HCT116 (cell line): ENCODE results near the gene EHD1. TPM values are rescaled to one million over a fixed set of nuclear protein-coding genes. Genes with fewer than 3 reads are reported as not detected.

Experiments used
- ATAC-seq: fragments of 200-7000 bp; cut with Tn5 transposase; 2 replicates; pipeline ENCODE4 v1.9.1; 2020; ENCODE audit warnings: mild to moderate bottlenecking, moderate library complexity
- BruUV-seq: library from RNA; stranded (reverse); fragments of 400-500 nt; replicated peaks from 2 replicates; lab custom pipeline; 2021; lab: Mats Ljungman, UMichigan
- CTCF ChIA-PET: fragments of 300-600 bp; sonication (Branson Sonifier 250); formaldehyde crosslinking; loops from one replicate; lab custom pipeline; 2021; ENCODE audit warnings: antibody characterized with exemption; lab: Charles Lee
- POLR2A ChIA-PET: fragments of 300-600, 350-600 bp; sonication (Branson Sonifier 250); formaldehyde crosslinking; loops from one replicate; lab custom pipeline; 2021; ENCODE audit warnings: antibody characterized with exemption; lab: Charles Lee
- RAD21 ChIA-PET, 2 experiments: fragments of 300-600 bp; sonication (Branson Sonifier 250); formaldehyde crosslinking; loops; one replicate each; lab custom pipeline; 2023; ENCODE audit warnings: low total read pairs in 2 of 2; ENCODE audit not compliant: uncharacterized antibody in 2 of 2, unreplicated experiment in 2 of 2, low non-redundant PET in 1 of 2; lab: Charles Lee
- DNase-seq: peaks from one replicate; pipeline ENCODE4 v3.0.0-alpha.2; 2010; ENCODE audit warnings: low read depth, low spot score
- H2AFZ ChIP-seq: fragments of 200-600 bp; shearing (Covaris generic), sonication (generic); 2 replicates; pipeline ENCODE4 v1.6.1; 2017; ENCODE audit warnings: low read depth, mixed run types, mixed read lengths, antibody characterized with exemption, low read length; ENCODE audit not compliant: poor library complexity, severe bottlenecking
- H3K27ac ChIP-seq: 2 replicates; pipeline ENCODE4 v1.5.1; 2012; ENCODE audit warnings: low read depth, low read length
- H3K27me3 ChIP-seq: fragments of 200-600 bp; sonication (generic); 2 replicates; pipeline ENCODE4 v1.6.1; 2016; ENCODE audit warnings: mixed run types, low read length, mixed read lengths; ENCODE audit not compliant: insufficient read depth
- H3K36me3 ChIP-seq, 2 experiments: fragments of 200-500 bp in 1 of 2; fragments of 200-600 bp in 1 of 2; sonication (Bioruptor generic) in 1 of 2; sonication (generic) in 1 of 2; 2 replicates each; pipeline versions ENCODE4 v1.5.1 to v1.6.1; 2014 to 2016; ENCODE audit warnings: low read length in 2 of 2, inconsistent platforms in 1 of 2, mixed read lengths in 1 of 2, mixed run types in 1 of 2; ENCODE audit not compliant: insufficient read depth in 2 of 2, control insufficient read depth in 1 of 2
- H3K4me1 ChIP-seq, 2 experiments: fragments of 200-600 bp in 1 of 2; sonication (generic) in 1 of 2; 2 replicates each; pipeline versions ENCODE4 v1.5.1 to v1.6.1; 2012 to 2017; ENCODE audit warnings: low read length in 2 of 2, inconsistent platforms in 1 of 2, mild to moderate bottlenecking in 1 of 2, mixed read lengths in 1 of 2, mixed run types in 1 of 2, moderate library complexity in 1 of 2; ENCODE audit not compliant: insufficient read depth in 2 of 2, control insufficient read depth in 1 of 2
- H3K4me2 ChIP-seq: fragments of 200-600 bp; sonication (generic); 2 replicates; pipeline ENCODE4 v1.6.1; 2017; ENCODE audit warnings: mixed run types, low read length, mixed read lengths
- H3K4me3 ChIP-seq, 2 experiments: fragments of 200-600 bp in 1 of 2; sonication (generic) in 1 of 2; replicated peaks in 1 of 2; 2 replicates each; pipeline ENCODE4 v1.5.1; 2011 to 2016; ENCODE audit warnings: low read length in 2 of 2, control low read depth in 1 of 2, low read depth in 1 of 2, mild to moderate bottlenecking in 1 of 2, mixed read lengths in 1 of 2, mixed run types in 1 of 2
- H3K79me2 ChIP-seq: fragments of 200-600 bp; sonication (generic); 2 replicates; pipeline ENCODE4 v1.6.1; 2017; ENCODE audit warnings: mild to moderate bottlenecking, mixed run types, low read length, moderate library complexity, mixed read lengths; ENCODE audit not compliant: insufficient read depth
- H3K9ac ChIP-seq: fragments of 200-600 bp; sonication (generic); 2 replicates; pipeline ENCODE4 v1.6.1; 2016; ENCODE audit warnings: low read length, mixed read lengths
- H3K9me2 ChIP-seq: fragments of 200-600 bp; sonication (generic), shearing (Covaris generic); 2 replicates; pipeline ENCODE4 v1.6.1; 2017; ENCODE audit warnings: mixed run types, mild to moderate bottlenecking, moderate library complexity; ENCODE audit not compliant: insufficient read depth
- H3K9me3 ChIP-seq, 2 experiments: fragments of 200-500 bp in 1 of 2; fragments of 200-600 bp in 1 of 2; sonication (Bioruptor generic) in 1 of 2; sonication (generic) in 1 of 2; 2 replicates each; pipeline ENCODE4 v1.6.1; 2014 to 2017; ENCODE audit warnings: low read length in 2 of 2, mixed read lengths in 2 of 2, inconsistent platforms in 1 of 2, low read depth in 1 of 2, mild to moderate bottlenecking in 1 of 2, mixed run types in 1 of 2, moderate library complexity in 1 of 2; ENCODE audit not compliant: control insufficient read depth in 1 of 2, insufficient read depth in 1 of 2
- H4K20me1 ChIP-seq: fragments of 200-600 bp; sonication (generic), shearing (Covaris generic); 2 replicates; pipeline ENCODE4 v1.6.1; 2017; ENCODE audit warnings: mixed run types, mild to moderate bottlenecking, moderate library complexity; ENCODE audit not compliant: insufficient read depth
- CBX3 ChIP-seq: IDR thresholded peaks from 2 replicates; pipeline ENCODE4 v1.6.1; 2012; ENCODE audit warnings: low read depth
- CEBPB ChIP-seq: IDR thresholded peaks from 2 replicates; pipeline ENCODE4 v1.6.1; 2012; ENCODE audit warnings: low read depth
- EZH2phosphoT487 ChIP-seq: fragments of 200-600 bp; IDR thresholded peaks from 2 replicates; pipeline ENCODE4 v1.6.1; 2018; ENCODE audit warnings: antibody characterized with exemption, borderline replicate concordance
- FOSL1 ChIP-seq: IDR thresholded peaks from 2 replicates; pipeline ENCODE4 v1.6.1; 2012; ENCODE audit warnings: low read depth
- POLR2A ChIP-seq: IDR thresholded peaks from 2 replicates; pipeline ENCODE4 v1.7.0; 2011; ENCODE audit warnings: borderline replicate concordance; ENCODE audit not compliant: insufficient read depth, insufficient read length; ENCODE audit errors: extremely low read depth
- POLR2AphosphoS5 ChIP-seq: IDR thresholded peaks from 2 replicates; pipeline ENCODE4 v1.6.1; 2011; ENCODE audit warnings: mild to moderate bottlenecking, low read depth, low read length, moderate library complexity
- SIN3A ChIP-seq: IDR thresholded peaks from 2 replicates; pipeline ENCODE4 v1.6.1; 2012; ENCODE audit warnings: low read depth
- TCF7L2 ChIP-seq: IDR thresholded peaks from 2 replicates; pipeline ENCODE4 v1.7.0; 2011; ENCODE audit warnings: borderline replicate concordance, inconsistent platforms; ENCODE audit not compliant: insufficient read depth, insufficient read length; ENCODE audit errors: extremely low read depth
- YY1 ChIP-seq: IDR thresholded peaks from 2 replicates; pipeline ENCODE4 v1.6.1; 2011; ENCODE audit warnings: low read length, low read depth, moderate library complexity, mild to moderate bottlenecking; ENCODE audit not compliant: insufficient replicate concordance; ENCODE audit errors: extremely low read depth
- ZBTB33 ChIP-seq: IDR thresholded peaks from 2 replicates; pipeline ENCODE4 v1.6.1; 2011; ENCODE audit warnings: mild to moderate bottlenecking, low read length, moderate library complexity; ENCODE audit not compliant: insufficient replicate concordance; ENCODE audit errors: extremely low read depth
- ZFX ChIP-seq: fragments of 450-650 bp; IDR thresholded peaks from 2 replicates; pipeline ENCODE4 v1.6.1; 2017
- intact Hi-C: fragments of 100-400 bp; cut with micrococcal nuclease; formaldehyde crosslinking; loops from 2 replicates; pipeline ENCODE4 v1.10.0; 2022
- total RNA-seq: library from RNA; stranded (reverse); gene quantifications from one replicate; pipeline ENCODE4 v1.2.1, GENCODE V29; 2021; ENCODE audit not compliant: unreplicated experiment

EHD1 gene
- total RNA-seq, 1 experiment from 2014 or later: 48.1 TPM

- H3K4me2 ChIP-seq: peak overlapping the region; percentile 82
These were observed 22.7 kb downstream of the EHD1 start for GRCh38 chr11:64855596-64856304.

GRCh38 chr11:64854534-64855502 is 23.6 kb downstream of the EHD1 start:
- Histone ChIP-seq H3K4me1 (peaks cover 74 to 93% of the 10 kb centered on the region in 2 experiments), H3K27me3 (no peaks in the 10 kb centered on the region), H3K27ac (peak overlapping the region; percentile 99), H3K9me2 (no peaks in the 10 kb centered on the region), H3K79me2 (peaks cover 39% of the 10 kb centered on the region), H3K9ac (peak overlapping the region; percentile 65), H2AFZ (no peak overlapping the region), H3K4me3 (peak overlapping the region; percentile 26 to 50), H3K4me2 (peak overlapping the region; percentile 82), H4K20me1 (no peaks in the 10 kb centered on the region), H3K9me3 (no peaks in the 10 kb centered on the region), H3K36me3 (peaks cover 3 to 30% of the 10 kb centered on the region in 2 experiments; a peak in 2 of 4 replicates)
- BruUV-seq: TSS peak; percentile 44
- CTCF ChIA-PET: interaction anchor here (0.6 to 3.1 kb wide), 7 partner anchors 7 to 263 kb away, joined by 3 to 17 read pairs (median 4); partner anchors contain the start of genes ARL2, CDC42BPG and ZNHIT2
- TF ChIP-seq ZFX (peak; percentile 30; the same call in 1 of the 2 replicates), YY1 (peak; percentile 50), CBX3 (no peak), TCF7L2 (peak; percentile 75), SIN3A (no peak), POLR2AphosphoS5 (peak; percentile 88), FOSL1 (no peak), EZH2phosphoT487 (no peak), CEBPB (no peak), ZBTB33 (peak; percentile 66)
- DNase-seq (peak; percentile 91), ATAC-seq (peak; percentile 84)
- POLR2A ChIA-PET: interaction anchor here (0.7 to 9.0 kb wide), 9 partner anchors 9 to 267 kb away, joined by 3 to 56 read pairs (median 4); partner anchors contain the start of genes EHD1, FAU, MRPL49 and SF1
- intact Hi-C loops: no loop called here
- RAD21 ChIA-PET: interaction anchor here in 1 of 2 experiments (0.6 kb wide), 1 partner anchor 23 kb away, joined by 3 read pairs; the partner anchor contains the start of gene EHD1

More at GRCh38 chr11:64855596-64856304, 22.7 kb downstream of the EHD1 start:
- TF ChIP-seq FOSL1 (no peak), POLR2A (no peak)
- H3K27ac ChIP-seq: peak overlapping the region; percentile 99
- POLR2A ChIA-PET: interaction anchor here (0.7 to 9.0 kb wide), 11 partner anchors 9 to 406 kb away, joined by 3 to 56 read pairs (median 4); partner anchors contain the start of genes EHD1, FAU, MRPL49 and POLA2
- CTCF ChIA-PET: interaction anchor here (0.9 to 3.1 kb wide), 6 partner anchors 8 to 262 kb away, joined by 3 to 17 read pairs (median 5); partner anchors contain the start of genes ARL2, CDC42BPG and ZNHIT2
- no peaks in the 10 kb centered on the region for H3K27me3 ChIP-seq
- H3K4me3 ChIP-seq: peak overlapping the region in 1 of 2 experiments; percentile 50; a peak in 2 of 4 replicates
- peaks cover 66 to 84% of the 10 kb centered on the region in 2 experiments for H3K4me1 ChIP-seq
- BruUV-seq: TSS peak; percentile 57
- ATAC-seq: no peak; the same call in 1 of the 2 replicates
- H3K79me2 ChIP-seq: peaks cover 45% of the 10 kb centered on the region
- H4K20me1 ChIP-seq: no peaks in the 10 kb centered on the region
- no peaks in the 10 kb centered on the region for H3K9me2 ChIP-seq
- no peaks in the 10 kb centered on the region for H3K9me3 ChIP-seq
- DNase-seq: no peak
- peaks cover 3 to 35% of the 10 kb centered on the region in 2 experiments; a peak in 2 of 4 replicates for H3K36me3 ChIP-seq
- peak overlapping the region; percentile 65 for H3K9ac ChIP-seq
- RAD21 ChIA-PET: interaction anchor here in 1 of 2 experiments (0.6 kb wide), 1 partner anchor 22 kb away, joined by 3 read pairs; the partner anchor contains the start of gene EHD1
- intact Hi-C loops: no loop called here
- H2AFZ ChIP-seq: no peak overlapping the region
